HuH-7.5 (cell line): ENCODE results near the gene CYB5R4.

Experiments used
- DNase-seq: peaks from one replicate; pipeline ENCODE4 v3.0.0; 2011; ENCODE audit warnings: low spot score

Gene CYB5R4

DNA sequence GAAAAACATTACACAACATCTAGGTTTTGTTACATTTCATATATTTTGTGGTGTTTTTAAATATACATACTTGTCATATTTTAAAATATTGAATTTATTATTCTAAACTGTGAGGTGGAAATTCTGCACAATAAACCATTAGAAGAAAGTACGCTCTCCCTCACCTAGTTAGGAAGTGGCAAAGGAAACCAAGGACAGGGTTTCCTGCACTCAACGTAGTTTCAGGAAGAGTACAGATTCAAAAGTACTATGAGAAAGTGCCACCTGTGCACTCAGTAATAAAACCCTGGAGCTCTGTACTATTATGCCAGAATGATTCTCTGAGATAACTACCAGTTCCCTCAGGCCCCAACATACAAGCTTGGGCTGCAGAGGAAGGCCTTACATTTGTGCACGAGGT, 119.5 kb downstream of the CYB5R4 start:
- DNase-seq, result no peak

DNA sequence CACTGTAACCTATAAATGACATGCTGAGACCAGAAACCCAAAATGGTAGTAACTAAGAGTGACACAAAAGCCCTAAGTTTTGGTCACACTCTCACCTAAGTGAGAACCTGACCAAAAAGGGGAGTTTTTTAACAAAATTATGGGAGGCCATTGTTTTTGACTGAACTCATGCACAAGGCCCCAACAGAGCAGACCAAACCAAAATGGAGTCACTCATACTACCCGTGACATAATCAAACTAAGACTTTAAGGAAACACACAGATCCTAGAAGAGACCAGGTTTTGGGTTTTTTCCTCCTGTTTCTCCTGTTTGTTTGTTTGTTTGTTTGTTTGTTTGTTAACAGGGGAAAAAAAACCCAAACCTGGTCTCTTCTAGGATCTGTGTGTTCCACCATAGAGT, 124.9 kb downstream of the CYB5R4 start:
- DNase-seq, result no peak

DNA sequence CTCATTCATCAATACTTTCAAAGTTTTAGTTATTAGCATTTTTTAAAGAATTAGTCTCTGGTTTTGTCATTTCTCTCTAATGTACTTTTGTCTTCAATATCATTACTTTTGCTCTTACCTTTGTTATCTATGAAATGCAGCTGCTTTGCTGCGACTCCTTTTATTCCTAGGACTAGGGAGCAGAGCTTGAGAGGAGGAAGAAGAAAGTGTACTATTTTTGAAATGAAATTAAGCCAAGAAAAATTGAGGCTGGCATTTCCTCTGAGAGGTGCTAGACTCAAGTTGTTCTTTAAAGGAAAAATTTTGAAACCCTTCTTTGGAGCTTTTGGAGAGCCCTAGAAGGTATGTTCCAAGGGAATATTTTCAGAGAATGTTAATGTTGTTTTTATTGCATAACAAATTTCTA, 125.8 kb downstream of the CYB5R4 start:
- no peak for DNase-seq

DNA sequence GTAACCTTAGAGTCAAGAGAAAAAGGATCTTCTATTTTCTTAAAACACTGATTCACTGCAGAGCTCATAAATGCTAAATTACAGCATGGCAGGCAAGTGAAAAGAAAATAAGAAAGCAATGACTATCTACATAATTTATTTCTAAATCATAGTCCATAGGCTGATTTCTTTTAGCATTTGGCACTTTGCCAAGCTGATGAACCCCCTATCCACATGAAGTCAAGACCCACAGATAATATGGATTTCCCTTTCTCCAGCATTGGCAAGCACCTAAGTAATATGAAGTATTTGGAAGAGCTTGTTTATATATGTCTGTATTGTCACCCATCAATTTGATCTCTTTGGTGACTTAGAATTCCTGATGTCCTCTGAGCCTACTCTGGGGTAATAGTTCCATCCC, 126.2 kb downstream of the CYB5R4 start:
- no peak for DNase-seq

DNA sequence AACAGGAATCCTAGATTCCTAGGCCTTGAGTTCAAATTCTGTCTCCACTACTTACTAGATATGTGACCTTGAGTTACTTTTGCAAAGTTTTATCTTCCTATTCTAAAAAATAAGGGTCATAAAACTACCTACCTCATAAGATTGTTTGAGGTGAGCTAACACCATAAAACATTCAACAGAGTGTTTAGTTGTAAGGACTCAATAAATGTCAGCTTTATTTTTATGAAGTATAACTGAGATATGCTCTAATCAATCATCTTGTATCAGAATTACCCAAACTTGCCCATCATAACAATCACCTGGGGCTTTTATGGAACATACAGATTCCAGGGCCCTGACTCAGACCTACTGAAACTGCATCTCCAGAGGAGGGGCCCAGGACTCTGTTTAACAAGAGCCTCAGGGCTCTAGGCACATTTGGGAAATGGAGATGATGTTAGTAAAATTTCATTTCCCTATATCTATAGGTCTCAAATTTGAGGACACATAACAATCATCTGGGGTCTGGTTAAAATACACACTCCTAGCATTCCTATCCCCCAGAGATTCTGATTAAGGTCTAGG, 138.6 kb downstream of the CYB5R4 start:
- DNase-seq, result no peak

DNA sequence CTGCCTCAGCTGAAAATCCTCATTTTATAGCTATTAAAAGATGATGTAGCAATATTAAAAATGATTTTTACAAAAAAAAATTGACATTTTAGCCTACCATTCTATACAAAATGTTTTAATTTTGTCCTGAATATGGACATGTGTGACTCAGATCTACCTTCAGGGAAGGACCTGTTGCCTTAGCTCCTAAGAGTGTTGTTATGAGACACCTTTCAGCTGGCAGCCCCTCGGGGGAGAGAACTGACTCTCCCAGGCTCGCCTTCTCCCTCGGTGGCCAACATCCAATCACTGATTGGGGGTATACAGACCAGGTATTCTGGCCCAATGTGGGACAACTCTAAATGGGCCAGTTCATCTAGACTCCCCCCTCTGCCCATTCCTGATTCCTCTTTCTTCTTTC, 141.6 kb downstream of the CYB5R4 start:
- no peak for DNase-seq

DNA sequence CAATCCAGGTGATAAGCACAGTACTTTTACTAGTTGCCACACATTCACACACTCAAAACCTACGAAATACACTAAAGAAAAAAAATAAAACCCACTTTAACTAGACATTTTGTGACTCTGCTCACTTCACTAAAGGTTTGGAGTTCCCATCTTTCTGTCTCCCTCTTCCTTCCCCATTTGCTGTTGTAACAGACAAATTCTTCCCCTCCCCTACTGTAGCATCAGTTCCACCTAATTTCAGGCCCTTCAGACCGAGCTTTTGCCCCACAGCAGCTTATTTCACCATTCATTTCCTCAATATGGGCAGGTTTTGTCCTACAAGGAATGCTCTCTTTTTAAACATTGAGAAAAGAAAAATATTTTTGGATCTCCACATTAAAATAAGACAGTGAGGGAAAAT, 142.7 kb downstream of the CYB5R4 start:
- no peak for DNase-seq

DNA sequence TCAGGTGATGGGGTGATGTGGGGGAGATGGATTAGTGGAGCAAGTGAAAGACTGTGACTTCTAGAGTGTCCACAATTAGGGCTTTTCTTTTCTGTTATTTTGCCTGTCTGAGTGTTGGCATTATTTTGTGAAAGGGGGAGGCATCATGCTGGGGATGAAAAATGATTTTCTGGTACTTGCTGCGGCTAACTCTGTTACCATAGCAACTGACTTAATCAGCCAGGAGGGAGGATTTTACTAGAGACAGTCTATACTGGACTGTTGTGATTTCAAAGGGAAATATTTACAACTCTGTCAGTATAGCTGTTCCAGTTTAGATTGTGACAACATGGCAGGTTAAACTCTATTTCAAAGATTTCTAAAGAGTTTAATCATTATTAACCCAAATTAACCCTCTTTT, 143.6 kb downstream of the CYB5R4 start:
- no peak for DNase-seq

DNA sequence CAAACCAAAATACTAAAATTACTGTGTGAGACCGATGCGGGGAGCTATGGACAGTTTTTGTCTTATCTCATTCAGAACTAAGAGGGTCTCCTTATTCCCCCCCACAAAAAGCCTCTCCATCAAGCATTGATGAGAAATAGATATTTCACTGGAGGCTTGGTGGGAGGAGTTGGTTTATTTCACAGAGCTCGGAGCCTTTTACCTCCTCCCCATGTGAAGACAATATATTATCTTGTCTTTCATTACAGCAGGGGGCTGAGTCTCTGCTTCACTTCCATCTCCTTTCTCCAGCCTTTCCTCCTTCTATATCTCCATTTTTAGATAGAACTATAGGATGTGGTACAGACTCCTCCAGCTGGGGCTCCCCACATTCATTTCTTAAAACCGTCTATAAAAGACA, 144.2 kb downstream of the CYB5R4 start:
- no peak for DNase-seq

DNA sequence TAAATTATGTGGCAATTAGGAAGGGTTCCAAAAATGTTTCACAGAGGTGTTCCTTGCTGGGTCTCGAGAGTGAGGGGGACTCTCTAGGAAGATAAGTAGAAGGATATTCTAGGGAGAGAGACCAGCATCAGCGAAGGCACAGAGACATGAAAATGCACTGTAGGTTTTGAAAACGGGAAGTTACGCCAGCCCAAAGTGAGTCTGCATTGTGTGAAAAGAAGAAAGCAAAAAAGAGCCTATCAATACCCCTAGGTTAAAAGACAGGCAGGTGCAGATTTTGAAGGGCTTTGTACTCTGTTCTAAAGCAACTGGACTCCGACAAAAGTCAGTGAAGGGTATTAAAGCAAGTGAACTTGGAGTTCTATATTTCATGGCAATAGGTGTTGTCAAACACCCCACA, 148.4 kb downstream of the CYB5R4 start:
- no peak for DNase-seq

DNA sequence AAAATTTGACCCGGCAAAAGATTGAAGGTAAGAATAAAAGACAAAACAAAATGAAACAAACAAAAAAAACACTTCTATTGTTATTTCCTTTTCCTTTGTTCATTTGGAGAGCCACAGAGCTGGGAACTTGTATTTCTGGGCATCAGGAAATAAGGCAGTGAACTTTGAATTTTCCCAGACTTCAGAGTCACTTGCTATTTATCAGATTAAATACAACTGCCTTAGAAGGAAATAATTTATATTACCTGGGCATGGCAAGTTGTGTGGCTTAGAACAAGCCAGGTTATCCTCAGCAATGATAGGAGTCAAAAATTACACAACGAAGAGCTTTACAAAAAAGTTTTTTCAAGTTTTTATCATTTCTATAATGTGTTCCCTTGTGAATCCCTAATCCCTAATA, 153.9 kb downstream of the CYB5R4 start:
- no peak for DNase-seq

DNA sequence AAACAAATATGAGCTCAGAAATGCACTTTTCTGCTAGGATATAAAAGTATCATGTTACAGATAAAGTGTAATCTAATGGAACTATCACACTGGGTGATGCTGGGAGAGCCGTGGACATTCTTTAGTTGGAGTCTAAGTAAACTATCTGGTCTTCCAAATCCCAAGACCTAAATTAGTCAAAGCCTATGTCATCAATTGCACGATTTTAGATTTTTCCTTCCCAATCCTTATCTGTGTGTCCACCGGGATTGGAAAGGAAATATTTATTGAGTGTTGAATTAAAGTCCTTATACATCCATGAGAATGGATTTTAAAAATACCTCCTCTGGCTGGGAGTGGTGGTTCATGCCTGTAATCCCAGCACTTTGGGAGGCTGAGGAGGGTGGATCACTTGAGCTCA, 154.4 kb downstream of the CYB5R4 start:
- DNase-seq, result no peak

DNA sequence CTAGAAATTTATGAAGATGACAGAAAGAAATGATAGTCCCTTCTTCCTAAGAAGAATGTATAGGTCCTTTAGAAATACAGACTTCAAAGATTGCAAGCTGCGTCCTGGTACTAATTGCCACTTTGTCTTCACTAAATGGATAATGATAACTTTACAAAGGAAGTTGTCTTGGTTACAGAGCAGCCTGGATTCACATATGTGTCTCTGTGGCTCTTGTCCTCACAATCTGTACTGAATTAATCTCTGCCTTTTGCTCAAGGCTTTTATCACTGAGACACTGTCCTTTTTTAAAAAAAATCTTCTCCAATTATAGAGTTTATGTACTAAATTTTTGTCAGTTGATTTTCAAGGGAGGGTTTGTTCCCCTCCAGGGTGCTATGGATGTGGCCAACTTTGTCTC, 156.5 kb downstream of the CYB5R4 start:
- no peak for DNase-seq
